Fibroblast of lung (primary cell): ENCODE data around the gene TM7SF2. TPM values are rescaled to one million over a fixed set of nuclear protein-coding genes. Genes with fewer than 3 reads are reported as not detected.

Experiments used
- DNase-seq, 2 donors: peaks; one replicate each; pipeline versions ENCODE4 v3.0.0 to v3.0.0-alpha.2; 2010; ENCODE audit warnings: low read depth in 2 of 2
- H2AFZ ChIP-seq: 2 replicates; pipeline ENCODE4 v1.5.1; 2012; ENCODE audit warnings: low read length, control low read depth, inconsistent platforms
- H3K27ac ChIP-seq: 2 replicates; pipeline ENCODE4 v1.5.1; 2011; ENCODE audit warnings: low read length, control low read depth; ENCODE audit not compliant: insufficient read depth
- H3K27me3 ChIP-seq: 2 replicates; pipeline ENCODE4 v1.5.1; 2011; ENCODE audit warnings: mild to moderate bottlenecking, low read length; ENCODE audit not compliant: control insufficient read depth, insufficient read depth
- H3K36me3 ChIP-seq: 2 replicates; pipeline ENCODE4 v1.5.1; 2011; ENCODE audit warnings: low read length; ENCODE audit not compliant: control insufficient read depth, insufficient read depth
- H3K4me1 ChIP-seq: 2 replicates; pipeline ENCODE4 v1.5.1; 2011; ENCODE audit warnings: low read length; ENCODE audit not compliant: control insufficient read depth, insufficient read depth; ENCODE audit errors: extremely low read depth
- H3K4me2 ChIP-seq: 2 replicates; pipeline ENCODE4 v1.5.1; 2011; ENCODE audit warnings: low read length, control low read depth; ENCODE audit not compliant: insufficient read depth; ENCODE audit errors: extremely low read depth
- H3K4me3 ChIP-seq, 4 experiments: fragments of 200-600 bp in 1 of 4; sonication (generic) in 1 of 4; replicated peaks in 1 of 4; 2 replicates each; pipeline ENCODE4 v1.5.1; 2011 to 2016; ENCODE audit warnings: low read length in 4 of 4, low read depth in 3 of 4, mild to moderate bottlenecking in 3 of 4, control low read depth in 2 of 4, inconsistent platforms in 1 of 4, mixed read lengths in 1 of 4; ENCODE audit not compliant: insufficient read depth in 1 of 4; ENCODE audit errors: control extremely low read depth in 1 of 4
- H3K79me2 ChIP-seq: 2 replicates; pipeline ENCODE4 v1.5.1; 2012; ENCODE audit warnings: mild to moderate bottlenecking, low read length, inconsistent platforms; ENCODE audit not compliant: control insufficient read depth, insufficient read depth
- H3K9ac ChIP-seq: 2 replicates; pipeline ENCODE4 v1.5.1; 2011; ENCODE audit warnings: mild to moderate bottlenecking, low read length, control low read depth; ENCODE audit not compliant: insufficient read depth
- H3K9me3 ChIP-seq: 2 replicates; pipeline ENCODE4 v1.5.1; 2012; ENCODE audit warnings: low read depth, low read length; ENCODE audit not compliant: control insufficient read depth, insufficient read depth
- H4K20me1 ChIP-seq: 2 replicates; pipeline ENCODE4 v1.5.1; 2011; ENCODE audit warnings: low read length; ENCODE audit not compliant: control insufficient read depth, insufficient read depth; ENCODE audit errors: extremely low read depth
- EZH2 ChIP-seq: IDR thresholded peaks from 2 replicates; pipeline ENCODE4 v1.5.1; 2012; ENCODE audit warnings: low read length, control low read depth, mild to moderate bottlenecking; ENCODE audit errors: missing control alignments
- polyA plus RNA-seq, 2 donors: library from polyadenylated mRNA; depleted of rRNA in 1 of 2; stranded (reverse) in 1 of 2; unstranded in 1 of 2; fragments of >200 nt; gene quantifications; 2 replicates each; pipeline ENCODE4 v1.2.1, GENCODE V29; 2011 to 2012; ENCODE audit warnings: missing spikeins in 1 of 2
- total RNA-seq: library from RNA; depleted of rRNA; stranded (reverse); fragments of >200 nt; gene quantifications from 2 replicates; pipeline ENCODE4 v1.2.1, GENCODE V29; 2014
- TF ChIP-seq, protein P1 (sequence below), 2 donors: IDR thresholded peaks in 1 of 2; conservative IDR thresholded peaks in 1 of 2; 1 replicate in 1 of 2; 2 replicates in 1 of 2; pipeline ENCODE4 v1.5.1; 2011 to 2012; ENCODE audit warnings: low read length in 2 of 2, control low read depth in 1 of 2, inconsistent platforms in 1 of 2, low read depth in 1 of 2, mild to moderate bottlenecking in 1 of 2

The TM7SF2 gene
- total and polyA plus RNA-seq, 2 donors (not counting 1 experiment from before 2014, with no cell fraction given), result 11.7 to 89.5 TPM

- H3K4me1 ChIP-seq, result peaks cover 2% of the 10 kb centered on the region
- H4K20me1 ChIP-seq, result no peaks in the 10 kb centered on the region
- no peak overlapping the region for H3K9ac ChIP-seq
- H2AFZ ChIP-seq, result no peak overlapping the region
- no peaks in the 10 kb centered on the region for H3K79me2 ChIP-seq
- H3K36me3 ChIP-seq, result no peaks in the 10 kb centered on the region
- no peak for DNase-seq
- H3K27me3 ChIP-seq, result no peaks in the 10 kb centered on the region
- H3K9me3 ChIP-seq, result no peaks in the 10 kb centered on the region
- no peak for TF ChIP-seq EZH2
- TF ChIP-seq, protein P1, sequence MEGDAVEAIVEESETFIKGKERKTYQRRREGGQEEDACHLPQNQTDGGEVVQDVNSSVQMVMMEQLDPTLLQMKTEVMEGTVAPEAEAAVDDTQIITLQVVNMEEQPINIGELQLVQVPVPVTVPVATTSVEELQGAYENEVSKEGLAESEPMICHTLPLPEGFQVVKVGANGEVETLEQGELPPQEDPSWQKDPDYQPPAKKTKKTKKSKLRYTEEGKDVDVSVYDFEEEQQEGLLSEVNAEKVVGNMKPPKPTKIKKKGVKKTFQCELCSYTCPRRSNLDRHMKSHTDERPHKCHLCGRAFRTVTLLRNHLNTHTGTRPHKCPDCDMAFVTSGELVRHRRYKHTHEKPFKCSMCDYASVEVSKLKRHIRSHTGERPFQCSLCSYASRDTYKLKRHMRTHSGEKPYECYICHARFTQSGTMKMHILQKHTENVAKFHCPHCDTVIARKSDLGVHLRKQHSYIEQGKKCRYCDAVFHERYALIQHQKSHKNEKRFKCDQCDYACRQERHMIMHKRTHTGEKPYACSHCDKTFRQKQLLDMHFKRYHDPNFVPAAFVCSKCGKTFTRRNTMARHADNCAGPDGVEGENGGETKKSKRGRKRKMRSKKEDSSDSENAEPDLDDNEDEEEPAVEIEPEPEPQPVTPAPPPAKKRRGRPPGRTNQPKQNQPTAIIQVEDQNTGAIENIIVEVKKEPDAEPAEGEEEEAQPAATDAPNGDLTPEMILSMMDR (conservative IDR thresholded peaks at IDR 0.05 in 1 of 2, IDR thresholded peaks at IDR 0.05 in 1 of 2; ENCODE audit: low read depth in 1 of 2, low read length in 2 of 2), result no peak
- H3K4me3 ChIP-seq, result no peak overlapping the region
- H3K27ac ChIP-seq, result no peak overlapping the region
- no peak overlapping the region for H3K4me2 ChIP-seq
Measured at GRCh38 chr11:65151331-65151899, 39.7 kb downstream of the TM7SF2 start.

DNA sequence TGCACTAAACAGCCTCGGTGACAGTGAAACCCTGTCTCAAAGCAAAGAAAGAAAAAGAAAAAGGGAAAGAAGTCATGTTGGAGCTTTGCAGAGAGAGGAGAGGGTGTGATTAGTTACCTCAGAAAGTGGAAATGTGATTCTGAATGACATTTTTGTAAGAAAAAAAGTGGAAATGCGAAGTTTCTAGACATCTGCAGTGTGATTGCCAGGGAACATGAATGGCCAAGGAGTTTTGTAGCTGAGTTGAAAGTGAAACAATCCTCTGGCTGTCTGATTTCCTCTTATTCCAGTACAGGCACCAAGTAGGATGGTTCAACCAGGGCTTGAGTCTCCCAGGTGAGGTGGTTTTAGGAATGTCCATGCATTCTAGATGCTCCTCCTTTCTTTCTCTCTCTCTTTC, 40.5 kb downstream of the TM7SF2 start:
- Histone ChIP-seq H3K79me2 (no peaks in the 10 kb centered on the region), H3K36me3 (no peaks in the 10 kb centered on the region), H3K9ac (no peak overlapping the region), H3K4me3 (no peak overlapping the region), H3K27me3 (no peaks in the 10 kb centered on the region), H3K4me2 (no peak overlapping the region), H3K4me1 (peaks cover 2% of the 10 kb centered on the region), H4K20me1 (no peaks in the 10 kb centered on the region), H3K27ac (no peak overlapping the region), H3K9me3 (no peaks in the 10 kb centered on the region), H2AFZ (no peak overlapping the region)
- DNase-seq, result no peak
- no peak for TF ChIP-seq EZH2
- TF ChIP-seq, protein P1 (conservative IDR thresholded peaks at IDR 0.05 in 1 of 2, IDR thresholded peaks at IDR 0.05 in 1 of 2; ENCODE audit: low read depth in 1 of 2, low read length in 2 of 2), result no peak

DNA sequence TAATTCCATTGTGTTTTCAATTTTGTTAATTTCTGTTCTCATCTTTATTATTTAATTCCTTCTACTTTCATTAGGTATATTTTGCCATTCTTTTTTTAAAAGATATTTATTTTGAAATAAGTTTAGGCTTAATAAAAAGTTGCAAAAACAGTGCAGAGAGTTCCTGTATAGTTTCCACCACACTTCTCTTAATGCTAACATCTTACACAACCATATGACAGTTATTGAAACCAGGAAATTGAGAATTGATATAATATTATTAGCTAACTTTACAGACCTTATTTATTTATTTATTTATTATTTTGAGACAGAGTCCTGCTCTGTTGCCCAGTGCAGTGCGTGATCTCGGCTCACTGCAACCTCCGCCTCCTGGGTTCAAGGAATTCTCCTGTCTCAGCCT, 44.6 kb downstream of the TM7SF2 start:
- Histone ChIP-seq H3K36me3 (no peaks in the 10 kb centered on the region), H3K4me1 (no peaks in the 10 kb centered on the region), H3K27ac (no peak overlapping the region), H3K9ac (no peak overlapping the region), H3K27me3 (no peaks in the 10 kb centered on the region), H3K79me2 (no peaks in the 10 kb centered on the region), H3K4me3 (no peak overlapping the region), H3K4me2 (no peak overlapping the region), H4K20me1 (no peaks in the 10 kb centered on the region), H3K9me3 (no peaks in the 10 kb centered on the region), H2AFZ (no peak overlapping the region)
- no peak for TF ChIP-seq EZH2
- TF ChIP-seq, protein P1 (conservative IDR thresholded peaks at IDR 0.05 in 1 of 2, IDR thresholded peaks at IDR 0.05 in 1 of 2; ENCODE audit: low read depth in 1 of 2, low read length in 2 of 2), result no peak
- no peak for DNase-seq
